OCI-LY3 (cell line): Measurements from ENCODE around the gene XPA.

Experiments used
- CTCF ChIP-seq: fragments of 200-600, 300-600 bp; sonication (generic); IDR thresholded peaks from 2 replicates; pipeline ENCODE4 v1.5.1; 2014; ENCODE audit warnings: antibody characterized with exemption, low read length, low read depth
- EZH2phosphoT487 ChIP-seq: fragments of 200-600 bp; shearing (Covaris generic); IDR thresholded peaks from 2 replicates; pipeline ENCODE4 v1.6.1; 2018; ENCODE audit warnings: antibody characterized with exemption, mixed run types, low read depth

- TF ChIP-seq CTCF (peak; percentile 83), EZH2phosphoT487 (no peak)
These were observed 13.4 kb upstream of the XPA start for GRCh38 chr9:97710356-97711222.
